HL-60 (cell line): ENCODE measurements around the gene ASXL1.

Experiments
- POLR2AphosphoS5 ChIP-seq: IDR thresholded peaks from 2 replicates; pipeline ENCODE4 v1.6.1; 2012; ENCODE audit warnings: low read depth
- SPI1 ChIP-seq: IDR thresholded peaks from 2 replicates; pipeline ENCODE4 v1.6.1; 2012; ENCODE audit warnings: low read depth, mild to moderate bottlenecking, borderline replicate concordance
- TF ChIP-seq, protein P1 (sequence below): IDR thresholded peaks from one replicate; pipeline ENCODE4 v1.5.1; 2011; ENCODE audit warnings: low read length, control low read depth, inconsistent platforms; ENCODE audit not compliant: insufficient read depth
- TF ChIP-seq, protein P2 (sequence below): IDR thresholded peaks from 2 replicates; pipeline ENCODE4 v1.6.1; 2012; ENCODE audit warnings: low read depth; ENCODE audit not compliant: insufficient replicate concordance

DNA sequence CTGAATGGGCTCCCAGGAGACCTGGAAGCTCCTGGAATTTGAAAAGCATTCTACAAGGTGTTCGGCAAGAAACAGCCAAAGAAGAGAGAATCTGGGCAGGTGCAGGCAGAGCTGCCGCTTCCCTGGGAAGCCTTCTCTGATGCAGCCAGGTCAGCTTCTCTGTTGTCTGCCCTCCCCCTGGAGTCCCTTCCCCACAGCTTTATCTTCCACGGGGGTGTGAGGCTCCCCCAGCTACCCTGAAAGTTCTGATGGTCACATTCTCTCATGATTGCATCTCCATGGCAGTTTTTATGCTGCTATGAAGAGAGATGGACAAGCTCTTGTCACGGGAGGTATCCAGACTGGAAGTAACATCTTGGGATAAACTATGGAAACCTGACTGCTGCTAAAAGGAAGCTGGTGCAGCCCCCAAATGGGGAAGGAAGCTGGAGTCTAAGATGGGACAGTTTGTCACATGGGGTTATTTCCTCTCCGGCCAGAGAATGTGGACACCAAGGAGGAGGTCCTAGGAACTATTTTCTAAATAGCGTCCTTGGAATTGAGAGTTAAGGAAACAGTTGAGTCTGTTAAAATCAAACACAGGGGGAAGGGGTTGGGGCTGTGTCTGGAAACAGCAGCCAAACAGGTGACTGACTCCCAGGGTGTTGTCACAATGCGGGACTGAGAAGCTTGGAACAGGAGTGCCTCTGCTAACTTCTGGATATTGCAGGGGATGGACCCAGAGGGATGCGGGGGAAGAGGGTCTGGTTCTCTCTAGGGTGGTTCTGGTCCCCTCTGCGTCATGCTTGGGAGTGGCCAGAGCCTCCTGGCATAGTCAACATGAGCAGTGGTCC, 91.1 kb downstream of the ASXL1 start:
- TF ChIP-seq, protein P1, sequence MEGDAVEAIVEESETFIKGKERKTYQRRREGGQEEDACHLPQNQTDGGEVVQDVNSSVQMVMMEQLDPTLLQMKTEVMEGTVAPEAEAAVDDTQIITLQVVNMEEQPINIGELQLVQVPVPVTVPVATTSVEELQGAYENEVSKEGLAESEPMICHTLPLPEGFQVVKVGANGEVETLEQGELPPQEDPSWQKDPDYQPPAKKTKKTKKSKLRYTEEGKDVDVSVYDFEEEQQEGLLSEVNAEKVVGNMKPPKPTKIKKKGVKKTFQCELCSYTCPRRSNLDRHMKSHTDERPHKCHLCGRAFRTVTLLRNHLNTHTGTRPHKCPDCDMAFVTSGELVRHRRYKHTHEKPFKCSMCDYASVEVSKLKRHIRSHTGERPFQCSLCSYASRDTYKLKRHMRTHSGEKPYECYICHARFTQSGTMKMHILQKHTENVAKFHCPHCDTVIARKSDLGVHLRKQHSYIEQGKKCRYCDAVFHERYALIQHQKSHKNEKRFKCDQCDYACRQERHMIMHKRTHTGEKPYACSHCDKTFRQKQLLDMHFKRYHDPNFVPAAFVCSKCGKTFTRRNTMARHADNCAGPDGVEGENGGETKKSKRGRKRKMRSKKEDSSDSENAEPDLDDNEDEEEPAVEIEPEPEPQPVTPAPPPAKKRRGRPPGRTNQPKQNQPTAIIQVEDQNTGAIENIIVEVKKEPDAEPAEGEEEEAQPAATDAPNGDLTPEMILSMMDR = no peak
- TF ChIP-seq POLR2AphosphoS5 (no peak), SPI1 (no peak)
- TF ChIP-seq, protein P2, sequence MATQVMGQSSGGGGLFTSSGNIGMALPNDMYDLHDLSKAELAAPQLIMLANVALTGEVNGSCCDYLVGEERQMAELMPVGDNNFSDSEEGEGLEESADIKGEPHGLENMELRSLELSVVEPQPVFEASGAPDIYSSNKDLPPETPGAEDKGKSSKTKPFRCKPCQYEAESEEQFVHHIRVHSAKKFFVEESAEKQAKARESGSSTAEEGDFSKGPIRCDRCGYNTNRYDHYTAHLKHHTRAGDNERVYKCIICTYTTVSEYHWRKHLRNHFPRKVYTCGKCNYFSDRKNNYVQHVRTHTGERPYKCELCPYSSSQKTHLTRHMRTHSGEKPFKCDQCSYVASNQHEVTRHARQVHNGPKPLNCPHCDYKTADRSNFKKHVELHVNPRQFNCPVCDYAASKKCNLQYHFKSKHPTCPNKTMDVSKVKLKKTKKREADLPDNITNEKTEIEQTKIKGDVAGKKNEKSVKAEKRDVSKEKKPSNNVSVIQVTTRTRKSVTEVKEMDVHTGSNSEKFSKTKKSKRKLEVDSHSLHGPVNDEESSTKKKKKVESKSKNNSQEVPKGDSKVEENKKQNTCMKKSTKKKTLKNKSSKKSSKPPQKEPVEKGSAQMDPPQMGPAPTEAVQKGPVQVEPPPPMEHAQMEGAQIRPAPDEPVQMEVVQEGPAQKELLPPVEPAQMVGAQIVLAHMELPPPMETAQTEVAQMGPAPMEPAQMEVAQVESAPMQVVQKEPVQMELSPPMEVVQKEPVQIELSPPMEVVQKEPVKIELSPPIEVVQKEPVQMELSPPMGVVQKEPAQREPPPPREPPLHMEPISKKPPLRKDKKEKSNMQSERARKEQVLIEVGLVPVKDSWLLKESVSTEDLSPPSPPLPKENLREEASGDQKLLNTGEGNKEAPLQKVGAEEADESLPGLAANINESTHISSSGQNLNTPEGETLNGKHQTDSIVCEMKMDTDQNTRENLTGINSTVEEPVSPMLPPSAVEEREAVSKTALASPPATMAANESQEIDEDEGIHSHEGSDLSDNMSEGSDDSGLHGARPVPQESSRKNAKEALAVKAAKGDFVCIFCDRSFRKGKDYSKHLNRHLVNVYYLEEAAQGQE = no peak
